HL-60 (cell line): ENCODE measurements around the gene TEC.
A peak's percentile ranks its signal among the peaks of the same experiment; 100 is the strongest.

Source experiments
- DNase-seq, 2 experiments: peaks; one replicate each; pipeline ENCODE4 v3.0.0-alpha.2; 2010 to 2020; ENCODE audit warnings: low read depth in 1 of 2, low spot score in 1 of 2
- H3K27ac ChIP-seq: fragments of 250-450 bp; sonication (Bioruptor Pico); replicated peaks from 2 replicates; pipeline ENCODE4 v1.5.1; 2020; ENCODE audit warnings: mild to moderate bottlenecking, moderate library complexity
- H3K27me3 ChIP-seq: fragments of 250-450 bp; sonication (Bioruptor Pico); 2 replicates; pipeline ENCODE4 v1.5.1; 2021; ENCODE audit warnings: mild to moderate bottlenecking, moderate library complexity; ENCODE audit not compliant: insufficient read depth, poor library complexity, severe bottlenecking
- H3K4me3 ChIP-seq: replicated peaks from 2 replicates; pipeline ENCODE4 v1.5.1; 2011; ENCODE audit warnings: mild to moderate bottlenecking, control low read depth, low read length; ENCODE audit not compliant: insufficient read depth
- GABPA ChIP-seq: IDR thresholded peaks from 2 replicates; pipeline ENCODE4 v1.6.1; 2012; ENCODE audit warnings: low read depth
- POLR2AphosphoS5 ChIP-seq: IDR thresholded peaks from 2 replicates; pipeline ENCODE4 v1.6.1; 2012; ENCODE audit warnings: low read depth
- SPI1 ChIP-seq: IDR thresholded peaks from 2 replicates; pipeline ENCODE4 v1.6.1; 2012; ENCODE audit warnings: low read depth, mild to moderate bottlenecking, borderline replicate concordance
- TF ChIP-seq, protein P1 (sequence below): IDR thresholded peaks from one replicate; pipeline ENCODE4 v1.5.1; 2011; ENCODE audit warnings: low read length, control low read depth, inconsistent platforms; ENCODE audit not compliant: insufficient read depth
- TF ChIP-seq, protein P2 (sequence below): IDR thresholded peaks from 2 replicates; pipeline ENCODE4 v1.6.1; 2012; ENCODE audit warnings: low read depth; ENCODE audit not compliant: insufficient replicate concordance

Gene TEC

DNA sequence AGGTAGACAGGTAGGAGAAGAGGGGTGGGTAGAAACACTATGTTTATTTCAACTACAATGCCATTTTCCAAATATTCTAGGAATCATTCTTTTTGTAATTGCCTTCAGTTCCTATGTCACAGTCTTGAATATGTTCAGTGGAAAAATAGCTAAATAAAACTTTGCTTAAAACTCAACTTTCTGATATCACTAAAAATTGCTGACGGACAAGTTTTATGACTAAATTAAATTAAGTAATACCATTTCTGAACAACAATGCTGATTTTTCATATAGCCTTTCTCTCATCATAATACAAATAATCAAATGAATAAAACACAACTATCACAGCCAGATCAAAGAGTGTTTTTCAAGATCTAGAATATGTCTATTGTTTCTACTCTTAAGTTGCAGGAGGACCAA lies 53.1 kb downstream of the TEC start:
- Histone ChIP-seq H3K4me3 (no peak overlapping the region), H3K27me3 (no peaks in the 10 kb centered on the region), H3K27ac (no peak overlapping the region)
- no peak for TF ChIP-seq SPI1
- TF ChIP-seq POLR2AphosphoS5 = no peak
- TF ChIP-seq GABPA = no peak
- TF ChIP-seq, protein P1, sequence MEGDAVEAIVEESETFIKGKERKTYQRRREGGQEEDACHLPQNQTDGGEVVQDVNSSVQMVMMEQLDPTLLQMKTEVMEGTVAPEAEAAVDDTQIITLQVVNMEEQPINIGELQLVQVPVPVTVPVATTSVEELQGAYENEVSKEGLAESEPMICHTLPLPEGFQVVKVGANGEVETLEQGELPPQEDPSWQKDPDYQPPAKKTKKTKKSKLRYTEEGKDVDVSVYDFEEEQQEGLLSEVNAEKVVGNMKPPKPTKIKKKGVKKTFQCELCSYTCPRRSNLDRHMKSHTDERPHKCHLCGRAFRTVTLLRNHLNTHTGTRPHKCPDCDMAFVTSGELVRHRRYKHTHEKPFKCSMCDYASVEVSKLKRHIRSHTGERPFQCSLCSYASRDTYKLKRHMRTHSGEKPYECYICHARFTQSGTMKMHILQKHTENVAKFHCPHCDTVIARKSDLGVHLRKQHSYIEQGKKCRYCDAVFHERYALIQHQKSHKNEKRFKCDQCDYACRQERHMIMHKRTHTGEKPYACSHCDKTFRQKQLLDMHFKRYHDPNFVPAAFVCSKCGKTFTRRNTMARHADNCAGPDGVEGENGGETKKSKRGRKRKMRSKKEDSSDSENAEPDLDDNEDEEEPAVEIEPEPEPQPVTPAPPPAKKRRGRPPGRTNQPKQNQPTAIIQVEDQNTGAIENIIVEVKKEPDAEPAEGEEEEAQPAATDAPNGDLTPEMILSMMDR = no peak
- TF ChIP-seq, protein P2, sequence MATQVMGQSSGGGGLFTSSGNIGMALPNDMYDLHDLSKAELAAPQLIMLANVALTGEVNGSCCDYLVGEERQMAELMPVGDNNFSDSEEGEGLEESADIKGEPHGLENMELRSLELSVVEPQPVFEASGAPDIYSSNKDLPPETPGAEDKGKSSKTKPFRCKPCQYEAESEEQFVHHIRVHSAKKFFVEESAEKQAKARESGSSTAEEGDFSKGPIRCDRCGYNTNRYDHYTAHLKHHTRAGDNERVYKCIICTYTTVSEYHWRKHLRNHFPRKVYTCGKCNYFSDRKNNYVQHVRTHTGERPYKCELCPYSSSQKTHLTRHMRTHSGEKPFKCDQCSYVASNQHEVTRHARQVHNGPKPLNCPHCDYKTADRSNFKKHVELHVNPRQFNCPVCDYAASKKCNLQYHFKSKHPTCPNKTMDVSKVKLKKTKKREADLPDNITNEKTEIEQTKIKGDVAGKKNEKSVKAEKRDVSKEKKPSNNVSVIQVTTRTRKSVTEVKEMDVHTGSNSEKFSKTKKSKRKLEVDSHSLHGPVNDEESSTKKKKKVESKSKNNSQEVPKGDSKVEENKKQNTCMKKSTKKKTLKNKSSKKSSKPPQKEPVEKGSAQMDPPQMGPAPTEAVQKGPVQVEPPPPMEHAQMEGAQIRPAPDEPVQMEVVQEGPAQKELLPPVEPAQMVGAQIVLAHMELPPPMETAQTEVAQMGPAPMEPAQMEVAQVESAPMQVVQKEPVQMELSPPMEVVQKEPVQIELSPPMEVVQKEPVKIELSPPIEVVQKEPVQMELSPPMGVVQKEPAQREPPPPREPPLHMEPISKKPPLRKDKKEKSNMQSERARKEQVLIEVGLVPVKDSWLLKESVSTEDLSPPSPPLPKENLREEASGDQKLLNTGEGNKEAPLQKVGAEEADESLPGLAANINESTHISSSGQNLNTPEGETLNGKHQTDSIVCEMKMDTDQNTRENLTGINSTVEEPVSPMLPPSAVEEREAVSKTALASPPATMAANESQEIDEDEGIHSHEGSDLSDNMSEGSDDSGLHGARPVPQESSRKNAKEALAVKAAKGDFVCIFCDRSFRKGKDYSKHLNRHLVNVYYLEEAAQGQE = no peak
- DNase-seq = no peak

DNA sequence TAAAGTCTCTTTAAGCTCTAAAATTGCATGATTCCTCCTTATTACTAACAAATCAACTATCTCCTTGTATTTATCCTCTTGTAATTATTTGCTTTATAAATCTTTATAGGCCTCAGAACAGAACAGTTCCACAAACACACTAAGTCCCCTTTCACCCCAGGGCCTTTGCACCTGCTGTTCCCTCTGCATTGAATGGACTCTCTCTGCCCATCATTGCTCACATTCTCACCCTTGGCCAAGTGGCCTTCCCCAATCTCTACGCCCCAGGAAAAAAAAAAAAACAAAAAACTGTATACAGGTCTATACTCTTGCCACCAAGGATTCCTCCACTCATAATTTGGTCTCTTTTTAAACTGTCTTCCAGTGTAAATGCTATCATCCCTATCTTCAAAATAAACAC lies 53.7 kb downstream of the TEC start:
- no peak overlapping the region for H3K4me3 ChIP-seq
- no peak overlapping the region for H3K27ac ChIP-seq
- H3K27me3 ChIP-seq = no peaks in the 10 kb centered on the region
- DNase-seq = no peak
- TF ChIP-seq POLR2AphosphoS5 (no peak), GABPA (no peak), SPI1 (no peak)
- TF ChIP-seq, protein P1 = no peak
- TF ChIP-seq, protein P2 = no peak

DNA sequence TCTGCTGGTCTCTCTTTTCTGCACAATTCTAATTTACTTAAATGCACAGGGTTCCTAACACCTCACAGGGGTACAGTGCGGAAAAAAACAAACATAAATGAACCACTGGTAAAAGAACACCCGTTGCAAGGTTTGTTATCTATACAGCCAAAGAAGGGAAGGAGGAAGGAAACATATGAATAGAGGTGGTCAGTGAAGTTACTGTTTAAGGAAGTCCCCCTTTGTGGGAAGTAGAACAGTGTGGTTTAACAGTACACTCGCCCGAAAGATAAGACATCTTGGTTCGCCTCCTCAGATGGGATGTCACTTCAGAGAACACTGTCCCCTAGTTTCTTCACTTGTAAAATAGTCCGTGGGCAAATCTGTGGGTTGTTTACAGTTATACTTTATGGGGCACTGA lies 57.5 kb downstream of the TEC start:
- DNase-seq = peak in 1 of 2 experiments; percentile 82
- H3K27ac ChIP-seq = peak overlapping the region; percentile 92
- no peaks in the 10 kb centered on the region for H3K27me3 ChIP-seq
- H3K4me3 ChIP-seq = no peak overlapping the region; the same call in 1 of the 2 replicates
- TF ChIP-seq POLR2AphosphoS5 = peak; percentile 71
- TF ChIP-seq, protein P1 = no peak
- no peak for TF ChIP-seq GABPA
- TF ChIP-seq SPI1 = peak; percentile 93
- TF ChIP-seq, protein P2 = peak; percentile 18
